B cell (primary cell): Measurements from ENCODE around the gene AKAP9.

Source experiments
- EZH2 ChIP-seq: IDR thresholded peaks from 2 replicates; pipeline ENCODE4 v1.6.1; 2012; ENCODE audit warnings: borderline replicate concordance, low read depth, mild to moderate bottlenecking, moderate library complexity, low read length; ENCODE audit not compliant: insufficient read depth, poor library complexity, severe bottlenecking
- TF ChIP-seq, protein P1 (sequence below): fragments of 200-600 bp; IDR thresholded peaks from one replicate; pipeline ENCODE4 v1.8.0; 2022; ENCODE audit warnings: antibody characterized with exemption, mild to moderate bottlenecking

- TF ChIP-seq, protein P1, sequence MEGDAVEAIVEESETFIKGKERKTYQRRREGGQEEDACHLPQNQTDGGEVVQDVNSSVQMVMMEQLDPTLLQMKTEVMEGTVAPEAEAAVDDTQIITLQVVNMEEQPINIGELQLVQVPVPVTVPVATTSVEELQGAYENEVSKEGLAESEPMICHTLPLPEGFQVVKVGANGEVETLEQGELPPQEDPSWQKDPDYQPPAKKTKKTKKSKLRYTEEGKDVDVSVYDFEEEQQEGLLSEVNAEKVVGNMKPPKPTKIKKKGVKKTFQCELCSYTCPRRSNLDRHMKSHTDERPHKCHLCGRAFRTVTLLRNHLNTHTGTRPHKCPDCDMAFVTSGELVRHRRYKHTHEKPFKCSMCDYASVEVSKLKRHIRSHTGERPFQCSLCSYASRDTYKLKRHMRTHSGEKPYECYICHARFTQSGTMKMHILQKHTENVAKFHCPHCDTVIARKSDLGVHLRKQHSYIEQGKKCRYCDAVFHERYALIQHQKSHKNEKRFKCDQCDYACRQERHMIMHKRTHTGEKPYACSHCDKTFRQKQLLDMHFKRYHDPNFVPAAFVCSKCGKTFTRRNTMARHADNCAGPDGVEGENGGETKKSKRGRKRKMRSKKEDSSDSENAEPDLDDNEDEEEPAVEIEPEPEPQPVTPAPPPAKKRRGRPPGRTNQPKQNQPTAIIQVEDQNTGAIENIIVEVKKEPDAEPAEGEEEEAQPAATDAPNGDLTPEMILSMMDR: no peak
- TF ChIP-seq EZH2: no peak
These were observed 36.1 kb downstream of the AKAP9 start for GRCh38 chr7:91976743-91977142.
